Measurements from ENCODE around the gene PTX4.

- no peak for TF ChIP-seq CTCF (IDR thresholded peaks at IDR 0.05; ENCODE audit: insufficient read depth, low read length, poor library complexity, severe bottlenecking)
- TF ChIP-seq EZH2phosphoT487 (conservative IDR thresholded peaks at IDR 0.05; ENCODE audit: low read length) = no peak
Measured at GRCh38 chr16:1509307-1510221, 20.8 kb upstream of the PTX4 start.

All from SU-DHL-6 (cell line).